ENCODE measurements around the gene FBXO28. TPM values are rescaled to one million over a fixed set of nuclear protein-coding genes. Genes with fewer than 3 reads are reported as not detected.

FBXO28 gene
- total and polyA plus RNA-seq, 11 donors = 5.4 to 24.5 (median 18.9) TPM

GRCh38 chr1:224095339-224095738 is 18.6 kb upstream of the FBXO28 start:
- no peak for TF ChIP-seq CTCF (IDR thresholded peaks at IDR 0.05)
- no peak for TF ChIP-seq POLR2A (IDR thresholded peaks at IDR 0.05)
- Histone ChIP-seq H3K4me1 (no peaks in the 10 kb centered on the region), H3K4me3 (no peak overlapping the region), H3K9me3 (no peaks in the 10 kb centered on the region), H3K27ac (no peak overlapping the region), H3K36me3 (no peaks in the 10 kb centered on the region), H3K27me3 (peaks cover 0 to 10% (median 0%) of the 10 kb centered on the region in 9 donors)
- ATAC-seq = no peak
- intact Hi-C loops (cut with DNase I) = no loop called here
- DNase-seq = no peak
- 73 to 87% (median 76%) methylated on average over 1 of the region's 1 CpG for WGBS, 4 donors

GRCh38 chr1:224095867-224096266 is 18.0 kb upstream of the FBXO28 start:
- no peaks in the 10 kb centered on the region for H3K9me3 ChIP-seq
- DNase-seq (no peak), ATAC-seq (no peak)
- peaks cover 0 to 10% (median 0%) of the 10 kb centered on the region in 9 donors for H3K27me3 ChIP-seq
- no peaks in the 10 kb centered on the region for H3K4me1 ChIP-seq
- TF ChIP-seq POLR2A (IDR thresholded peaks at IDR 0.05) = no peak
- no peak for TF ChIP-seq CTCF (IDR thresholded peaks at IDR 0.05)
- 64 to 91% (median 84%) methylated on average over 1 of the region's 1 CpG for WGBS, 4 donors
- intact Hi-C loops (cut with DNase I) = no loop called here
- H3K27ac ChIP-seq = no peak overlapping the region
- H3K4me3 ChIP-seq = no peak overlapping the region
- H3K36me3 ChIP-seq = no peaks in the 10 kb centered on the region

- no peaks in the 10 kb centered on the region for H3K36me3 ChIP-seq
- intact Hi-C loops (cut with DNase I) = no loop called here
- H3K9me3 ChIP-seq = no peaks in the 10 kb centered on the region
- H3K4me1 ChIP-seq = no peaks in the 10 kb centered on the region
- peaks cover 0 to 10% (median 0%) of the 10 kb centered on the region in 9 donors for H3K27me3 ChIP-seq
- DNase-seq (no peak), ATAC-seq (no peak)
- WGBS, 4 donors = 66 to 86% (median 74%) methylated on average over 1 of the region's 1 CpG
- no peak overlapping the region for H3K27ac ChIP-seq
- TF ChIP-seq POLR2A (IDR thresholded peaks at IDR 0.05) (no peak), CTCF (IDR thresholded peaks at IDR 0.05) (no peak)
- no peak overlapping the region for H3K4me3 ChIP-seq
Observed at GRCh38 chr1:224096773-224097172, 17.1 kb upstream of the FBXO28 start.

GRCh38 chr1:224098007-224098406 is 15.9 kb upstream of the FBXO28 start:
- Histone ChIP-seq H3K9me3 (no peaks in the 10 kb centered on the region), H3K27ac (no peak overlapping the region), H3K4me3 (no peak overlapping the region), H3K27me3 (peaks cover 0 to 10% (median 0%) of the 10 kb centered on the region in 9 donors), H3K36me3 (no peaks in the 10 kb centered on the region), H3K4me1 (no peaks in the 10 kb centered on the region)
- 87 to 94% (median 89%) methylated on average over 4 of the region's 4 CpGs for WGBS, 4 donors
- intact Hi-C loops (cut with DNase I) = no loop called here
- no peak for TF ChIP-seq POLR2A (IDR thresholded peaks at IDR 0.05)
- no peak for TF ChIP-seq CTCF (IDR thresholded peaks at IDR 0.05)
- ATAC-seq = no peak
- no peak for DNase-seq

All from heart left ventricle (tissue), 16 donors.